H1 (cell line): ENCODE measurements around the gene CDH12.

Source experiments
- EGR1 ChIP-seq: IDR thresholded peaks from 2 replicates; pipeline ENCODE4 v1.6.1; 2011; ENCODE audit warnings: low read depth, low read length, borderline replicate concordance
- EZH2 ChIP-seq: fragments of 200-600 bp; sonication (generic); IDR thresholded peaks from 2 replicates; pipeline ENCODE4 v1.7.1; 2012; ENCODE audit warnings: low read depth, mild to moderate bottlenecking, moderate library complexity, low read length, inconsistent platforms; ENCODE audit not compliant: severe bottlenecking
- JUN ChIP-seq: IDR thresholded peaks from 2 replicates; pipeline ENCODE4 v1.6.1; 2011; ENCODE audit warnings: low read depth, mild to moderate bottlenecking, improper control_type of control experiment, low read length
- JUND ChIP-seq: IDR thresholded peaks from 2 replicates; pipeline ENCODE4 v1.6.1; 2011; ENCODE audit warnings: mild to moderate bottlenecking, improper control_type of control experiment, low read length
- POLR2A ChIP-seq, 2 experiments: IDR thresholded peaks; 1 replicate in 1 of 2; 2 replicates in 1 of 2; pipeline ENCODE4 v1.6.1; 2011; ENCODE audit warnings: low read depth in 2 of 2, low read length in 2 of 2, mild to moderate bottlenecking in 2 of 2; ENCODE audit errors: control extremely low read depth in 1 of 2
- POLR2AphosphoS5 ChIP-seq: IDR thresholded peaks from 2 replicates; pipeline ENCODE4 v1.6.1; 2011; ENCODE audit warnings: low read depth, low read length
- RAD21 ChIP-seq, 2 experiments: IDR thresholded peaks in 1 of 2; conservative IDR thresholded peaks in 1 of 2; 2 replicates each; pipeline ENCODE4 v1.6.1; 2011; ENCODE audit warnings: low read depth in 2 of 2, low read length in 2 of 2, improper control_type of control experiment in 1 of 2, inconsistent platforms in 1 of 2, mild to moderate bottlenecking in 1 of 2, moderate library complexity in 1 of 2
- RFX5 ChIP-seq: IDR thresholded peaks from 2 replicates; pipeline ENCODE4 v1.6.1; 2011; ENCODE audit warnings: low read depth, low read length, improper control_type of control experiment, borderline replicate concordance
- TBP ChIP-seq: IDR thresholded peaks from 2 replicates; pipeline ENCODE4 v1.6.1; 2011; ENCODE audit warnings: low read depth, low read length, improper control_type of control experiment
- ZNF274 ChIP-seq: IDR thresholded peaks from 2 replicates; pipeline ENCODE4 v1.7.0; 2012; ENCODE audit warnings: low read length, borderline replicate concordance; ENCODE audit errors: extremely low read depth
- TF ChIP-seq, protein P1 (sequence below), 3 experiments: IDR thresholded peaks; 1 replicate in 2 of 3; 2 replicates in 1 of 3; pipeline versions ENCODE4 v1.5.1 to v1.6.1; 2011; ENCODE audit warnings: low read length in 3 of 3, mild to moderate bottlenecking in 3 of 3, inconsistent platforms in 2 of 3, low read depth in 1 of 3, moderate library complexity in 1 of 3; ENCODE audit not compliant: insufficient read depth in 1 of 3; ENCODE audit errors: control extremely low read depth in 1 of 3
- TF ChIP-seq, protein P2 (sequence below): IDR thresholded peaks from 2 replicates; pipeline ENCODE4 v1.6.1; 2011; ENCODE audit warnings: low read depth, mild to moderate bottlenecking, low read length; ENCODE audit not compliant: insufficient read depth

DNA sequence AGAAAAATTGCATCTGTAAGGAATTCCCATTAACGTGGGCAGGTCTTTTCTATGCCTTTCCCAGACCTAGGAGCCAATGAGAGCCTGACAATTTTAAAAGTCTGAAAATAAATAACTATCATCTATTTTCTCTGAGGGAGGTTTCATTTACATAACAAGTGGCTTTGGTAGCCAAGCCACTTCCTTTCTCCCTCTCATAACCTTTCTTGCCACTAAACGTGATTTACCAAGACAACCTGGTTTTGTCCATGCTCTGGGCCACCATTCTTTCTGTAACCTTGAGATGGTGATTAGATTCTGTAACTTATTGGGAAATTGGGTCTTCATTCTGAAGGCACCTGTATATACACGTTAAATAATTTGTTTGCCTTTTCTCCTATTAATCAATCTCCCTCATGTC lies 1046.9 kb downstream of the CDH12 start:
- TF ChIP-seq POLR2AphosphoS5 (no peak), JUND (no peak), POLR2A (IDR thresholded peaks at IDR 0.05; ENCODE audit: control extremely low read depth in 1 of 2, low read depth in 2 of 2, low read length in 2 of 2) (no peak), EZH2 (no peak), RFX5 (no peak), TBP (no peak), JUN (no peak), RAD21 (IDR thresholded peaks at IDR 0.05 in 1 of 2, conservative IDR thresholded peaks at IDR 0.05 in 1 of 2; ENCODE audit: low read depth in 2 of 2, low read length in 2 of 2) (no peak), ZNF274 (no peak), EGR1 (no peak)
- TF ChIP-seq, protein P1, sequence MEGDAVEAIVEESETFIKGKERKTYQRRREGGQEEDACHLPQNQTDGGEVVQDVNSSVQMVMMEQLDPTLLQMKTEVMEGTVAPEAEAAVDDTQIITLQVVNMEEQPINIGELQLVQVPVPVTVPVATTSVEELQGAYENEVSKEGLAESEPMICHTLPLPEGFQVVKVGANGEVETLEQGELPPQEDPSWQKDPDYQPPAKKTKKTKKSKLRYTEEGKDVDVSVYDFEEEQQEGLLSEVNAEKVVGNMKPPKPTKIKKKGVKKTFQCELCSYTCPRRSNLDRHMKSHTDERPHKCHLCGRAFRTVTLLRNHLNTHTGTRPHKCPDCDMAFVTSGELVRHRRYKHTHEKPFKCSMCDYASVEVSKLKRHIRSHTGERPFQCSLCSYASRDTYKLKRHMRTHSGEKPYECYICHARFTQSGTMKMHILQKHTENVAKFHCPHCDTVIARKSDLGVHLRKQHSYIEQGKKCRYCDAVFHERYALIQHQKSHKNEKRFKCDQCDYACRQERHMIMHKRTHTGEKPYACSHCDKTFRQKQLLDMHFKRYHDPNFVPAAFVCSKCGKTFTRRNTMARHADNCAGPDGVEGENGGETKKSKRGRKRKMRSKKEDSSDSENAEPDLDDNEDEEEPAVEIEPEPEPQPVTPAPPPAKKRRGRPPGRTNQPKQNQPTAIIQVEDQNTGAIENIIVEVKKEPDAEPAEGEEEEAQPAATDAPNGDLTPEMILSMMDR (IDR thresholded peaks at IDR 0.05; ENCODE audit: control extremely low read depth in 1 of 3, insufficient read depth in 1 of 3, low read depth in 1 of 3, low read length in 3 of 3), result no peak
- TF ChIP-seq, protein P2, sequence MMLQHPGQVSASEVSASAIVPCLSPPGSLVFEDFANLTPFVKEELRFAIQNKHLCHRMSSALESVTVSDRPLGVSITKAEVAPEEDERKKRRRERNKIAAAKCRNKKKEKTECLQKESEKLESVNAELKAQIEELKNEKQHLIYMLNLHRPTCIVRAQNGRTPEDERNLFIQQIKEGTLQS, result no peak
